ENCODE data around the gene SYNGR1.
"Not testable (repeated sequence)": the region's sequence is repeated elsewhere in the genome, so short reads cannot be mapped to it uniquely, and the experiment has no call there.

Gene SYNGR1

GRCh38 chr22:39316440-39317083, 33.2 kb upstream of the SYNGR1 start:
- DNase-seq (ENCODE audit: low read depth in 3 of 3, low spot score in 1 of 3) = peak; percentile 46 to 56 (median 50)

DNA sequence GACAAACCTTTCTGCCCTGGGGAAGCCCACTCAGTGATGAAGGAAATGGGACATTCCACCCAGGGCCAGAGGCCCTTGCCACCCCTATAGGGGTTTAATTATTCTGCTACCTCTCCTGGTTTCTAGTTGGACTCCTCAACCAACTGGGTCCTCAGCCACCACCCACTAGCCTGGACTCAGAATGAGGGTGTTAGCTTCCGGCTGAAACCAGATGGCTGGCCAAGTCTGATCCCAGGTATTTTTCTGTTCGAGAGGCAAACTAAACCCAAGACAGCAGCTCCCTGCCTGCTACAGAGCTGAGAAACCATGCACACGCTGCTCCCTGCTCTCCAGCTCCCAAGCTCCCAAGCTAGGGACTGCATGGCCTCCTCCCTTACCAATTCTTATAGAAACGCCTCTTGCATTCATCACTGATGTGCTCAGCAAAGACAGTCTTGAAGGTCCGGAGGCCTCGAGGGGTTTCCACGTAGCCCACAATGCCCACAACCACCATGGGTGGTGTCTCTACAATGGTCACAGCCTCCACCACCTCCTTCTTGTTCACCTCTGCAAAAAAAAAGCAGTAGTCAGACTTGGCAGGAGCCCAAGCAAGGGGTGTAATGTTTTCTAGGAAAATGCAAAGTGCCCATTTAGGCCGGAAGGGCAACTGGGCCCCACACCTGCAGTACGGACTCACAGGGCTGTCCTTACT, 32.6 kb upstream of the SYNGR1 start:
- no peak for DNase-seq (ENCODE audit: low read depth in 3 of 3, low spot score in 1 of 3)

- no peak for DNase-seq (ENCODE audit: low read depth in 3 of 3, low spot score in 1 of 3)
Observed at GRCh38 chr22:39317775-39318506, 31.9 kb upstream of the SYNGR1 start.

DNA sequence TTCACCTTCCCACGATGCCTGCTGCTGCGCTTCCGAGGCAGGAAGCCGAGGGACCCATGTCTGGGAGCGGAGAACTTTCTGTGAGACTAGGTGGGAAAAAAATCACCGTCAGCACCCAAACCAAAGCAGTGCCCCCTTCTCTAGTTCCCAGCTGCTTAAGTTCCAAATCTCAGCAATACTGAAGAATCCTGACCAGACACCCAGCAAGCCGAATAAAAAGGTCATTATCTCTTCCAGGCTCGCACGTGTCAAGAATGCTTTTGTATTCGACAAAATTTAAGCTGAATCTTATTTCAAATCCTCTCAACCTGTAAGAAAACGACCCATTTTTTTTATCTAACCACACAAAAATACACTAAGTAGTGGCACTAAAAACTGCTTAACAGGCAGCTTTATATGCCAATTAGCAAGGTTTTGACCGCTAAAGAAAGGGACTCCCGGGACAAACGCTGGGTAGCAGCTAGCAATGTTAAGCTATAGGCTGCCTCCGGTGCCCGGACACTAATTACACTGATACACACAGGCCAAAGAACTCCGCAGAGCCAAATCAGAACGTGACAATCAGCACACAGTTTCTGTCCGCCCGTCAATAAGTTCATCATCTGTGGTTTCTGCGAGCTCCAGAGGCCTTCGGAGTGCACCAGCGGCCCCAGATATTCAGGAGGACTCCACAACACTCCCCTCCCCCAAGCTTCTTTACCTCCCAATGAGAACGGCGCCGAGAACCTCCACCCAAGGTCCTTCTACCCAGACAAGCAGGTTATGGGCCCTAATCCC, 31.1 kb upstream of the SYNGR1 start:
- peak in 1 of 3 donors; percentile 41 for DNase-seq (ENCODE audit: low read depth in 3 of 3, low spot score in 1 of 3)

DNA sequence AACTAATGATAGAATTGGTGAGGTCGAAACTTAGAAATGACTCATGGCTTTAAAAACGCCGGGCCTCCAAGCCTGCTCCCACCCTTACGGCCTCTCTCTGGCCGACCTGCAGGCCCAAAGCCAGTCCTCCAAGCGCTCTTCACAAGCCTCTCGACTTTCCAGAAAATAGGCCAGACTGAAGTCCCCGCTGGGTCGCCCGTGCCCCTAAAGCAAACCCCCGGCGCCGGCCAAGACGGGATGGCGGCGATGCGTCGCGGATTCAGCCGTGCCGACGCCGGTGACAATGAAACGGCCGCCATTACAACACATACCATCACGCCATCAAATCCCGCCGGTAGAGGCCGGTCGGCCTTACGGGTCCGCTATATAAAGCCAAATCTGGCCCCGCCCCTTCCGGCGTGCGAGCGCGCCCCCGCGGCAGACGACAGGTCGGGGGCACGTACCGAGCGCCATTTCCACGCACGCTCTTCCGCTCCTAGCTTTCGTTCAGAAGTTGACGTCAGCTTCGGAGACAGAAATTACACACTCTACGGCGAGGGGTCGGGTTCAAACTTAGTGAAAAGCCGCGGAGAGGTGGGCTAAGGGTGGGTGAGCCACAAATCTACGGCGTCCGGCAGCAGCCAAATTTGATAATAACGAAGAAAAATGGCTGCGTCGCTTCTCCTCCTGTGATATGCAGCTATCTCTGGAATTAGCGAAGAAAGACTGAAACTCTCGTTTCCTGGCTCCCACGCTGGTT, 30.3 kb upstream of the SYNGR1 start, which contains the start of gene RPL3:
Gene RPL3 (minus strand): TSS at position 340 of the 739 bp plus-strand sequence. CDS start 26 bp downstream, at position 314.
- peak; percentile 92 to 97 (median 96) for DNase-seq (ENCODE audit: low read depth in 3 of 3, low spot score in 1 of 3)

DNA sequence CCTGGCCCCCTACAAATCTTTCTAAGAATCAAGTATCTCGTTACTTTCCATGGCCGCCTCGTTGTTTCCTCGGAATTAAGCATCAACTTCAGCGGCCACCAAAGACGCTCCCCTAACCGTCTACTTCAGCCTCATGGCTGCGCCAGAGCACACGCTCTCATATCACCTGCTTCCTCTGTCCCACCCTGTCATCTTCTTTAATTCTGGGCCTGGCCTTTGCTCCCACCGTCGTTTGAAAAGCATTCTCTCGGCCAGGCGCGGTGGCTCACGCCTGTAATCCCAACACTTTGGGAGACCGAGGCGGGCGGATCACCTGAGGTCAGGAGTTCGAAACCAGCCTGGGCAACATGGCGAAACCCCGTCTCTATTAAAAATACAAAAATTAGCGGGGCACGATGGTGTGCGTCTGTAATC, 29.2 kb upstream of the SYNGR1 start:
- not testable (repeated sequence) for DNase-seq (ENCODE audit: low read depth in 3 of 3, low spot score in 1 of 3)

- no peak for DNase-seq (ENCODE audit: low read depth in 3 of 3, low spot score in 1 of 3)
Observed at GRCh38 chr22:39325392-39325932, 24.3 kb upstream of the SYNGR1 start.

- DNase-seq (ENCODE audit: low read depth in 3 of 3, low spot score in 1 of 3) = no peak
Observed at GRCh38 chr22:39327995-39328754, 21.6 kb upstream of the SYNGR1 start.

DNA sequence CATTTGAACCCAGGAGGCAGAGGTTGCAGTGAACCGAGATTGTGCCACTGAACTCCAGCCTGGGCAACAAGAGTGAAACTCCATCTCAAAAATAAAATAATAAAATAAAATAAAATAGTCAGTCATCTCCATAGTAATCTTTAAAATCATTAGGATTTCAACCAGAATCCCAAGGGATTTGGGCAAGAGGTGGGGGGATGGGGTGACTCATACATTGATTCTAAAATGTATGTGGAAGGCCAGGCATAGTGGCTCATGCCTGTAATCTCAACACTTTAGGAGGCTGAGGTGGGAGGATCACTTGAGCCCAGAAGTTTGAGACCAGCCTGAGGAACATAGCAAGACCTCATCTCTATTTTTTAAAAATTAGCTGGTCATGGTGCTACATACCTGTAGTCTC, 19.2 kb upstream of the SYNGR1 start:
- not testable (repeated sequence) for DNase-seq (ENCODE audit: low read depth in 3 of 3, low spot score in 1 of 3)

DNA sequence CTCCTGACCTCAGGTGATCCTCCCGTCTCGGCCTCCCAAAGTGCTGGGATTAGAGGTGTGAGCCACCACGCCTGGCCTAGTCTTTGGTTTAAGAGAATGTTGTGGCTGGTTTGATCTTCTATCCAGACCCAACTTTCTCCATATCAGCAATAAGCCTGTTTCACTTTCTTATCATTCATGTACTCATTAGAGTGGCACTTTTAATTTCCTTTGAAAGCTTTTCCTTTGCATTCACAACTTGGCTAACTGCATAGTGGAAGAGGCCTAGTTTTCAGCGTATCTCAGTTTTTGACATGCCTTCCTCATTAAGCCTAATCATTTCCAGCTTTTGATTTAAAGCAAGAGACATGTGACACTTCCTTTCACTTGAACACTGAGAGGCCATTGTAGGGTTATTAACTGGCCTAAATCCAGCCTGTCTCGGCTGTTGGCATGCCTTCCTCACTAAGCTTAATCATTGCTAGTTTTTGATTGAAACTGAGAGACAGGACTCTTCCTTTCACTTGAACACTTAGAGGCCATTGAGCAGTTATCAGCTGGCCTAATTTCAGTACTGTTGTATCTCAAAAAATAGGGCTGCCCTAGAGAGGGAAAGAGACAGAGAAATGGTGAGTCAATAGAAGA, 17.2 kb upstream of the SYNGR1 start:
- DNase-seq (ENCODE audit: low read depth in 3 of 3, low spot score in 1 of 3) = no peak

DNA sequence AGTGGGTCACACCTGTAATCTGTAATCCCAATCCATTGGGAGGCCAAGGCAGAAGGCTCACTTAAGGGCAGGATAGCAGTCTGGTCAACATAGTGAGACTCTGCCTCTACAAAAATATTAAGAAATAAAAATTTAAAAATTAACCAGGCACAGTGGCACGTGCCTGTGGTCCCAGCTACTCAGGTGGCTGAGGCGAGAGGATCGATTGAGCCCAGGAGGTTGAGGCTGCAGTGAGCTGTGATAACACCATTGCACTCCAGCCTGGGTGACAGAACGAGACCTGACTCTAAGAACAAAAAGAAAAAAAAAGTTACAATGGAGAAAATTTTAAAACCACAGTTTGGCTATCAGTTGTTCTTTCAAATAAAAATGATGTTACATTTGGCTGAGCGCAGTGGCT, 13.4 kb upstream of the SYNGR1 start:
- DNase-seq (ENCODE audit: low read depth in 3 of 3, low spot score in 1 of 3) = no peak

DNA sequence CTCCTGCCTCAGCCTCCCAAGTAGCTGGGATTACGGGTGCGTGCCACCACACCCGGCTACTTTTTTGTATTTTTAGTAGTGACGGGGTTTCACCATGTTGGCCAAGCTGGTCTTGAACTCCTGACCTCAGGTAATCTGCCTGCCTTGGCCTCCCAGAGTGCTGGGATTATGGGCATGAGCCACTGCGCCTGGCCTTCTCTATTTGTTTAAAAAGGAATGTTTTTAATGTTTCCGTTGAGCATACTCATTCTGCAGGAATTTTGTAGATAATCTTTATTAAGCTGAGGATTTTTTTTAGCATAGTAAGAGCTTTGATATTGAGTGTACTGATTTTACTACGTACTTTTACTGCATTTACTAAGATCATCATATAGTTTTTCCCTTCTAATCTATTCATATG, 10.0 kb upstream of the SYNGR1 start:
- not testable (repeated sequence) for DNase-seq (ENCODE audit: low read depth in 3 of 3, low spot score in 1 of 3)

DNA sequence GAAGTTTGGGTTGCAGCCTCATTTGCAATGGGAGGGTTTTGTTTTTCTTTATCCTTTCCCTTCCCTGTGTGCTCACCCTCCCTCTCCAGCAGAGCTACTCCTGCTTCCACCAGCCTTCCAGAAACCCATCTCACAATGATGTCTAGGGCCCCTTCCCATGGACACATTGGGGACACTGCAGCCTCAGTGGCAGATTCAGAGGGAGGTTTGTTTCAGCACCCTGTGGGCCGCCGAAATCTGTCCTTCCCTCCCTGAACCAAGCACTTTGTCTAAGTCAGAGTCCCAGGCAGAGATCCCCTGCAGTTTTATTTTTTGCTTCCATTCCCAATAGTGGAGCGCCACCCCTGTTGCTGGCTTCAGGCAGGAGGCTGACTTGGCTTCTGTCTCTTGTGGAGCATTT, 8.6 kb upstream of the SYNGR1 start:
- DNase-seq (ENCODE audit: low read depth in 3 of 3, low spot score in 1 of 3) = no peak

DNA sequence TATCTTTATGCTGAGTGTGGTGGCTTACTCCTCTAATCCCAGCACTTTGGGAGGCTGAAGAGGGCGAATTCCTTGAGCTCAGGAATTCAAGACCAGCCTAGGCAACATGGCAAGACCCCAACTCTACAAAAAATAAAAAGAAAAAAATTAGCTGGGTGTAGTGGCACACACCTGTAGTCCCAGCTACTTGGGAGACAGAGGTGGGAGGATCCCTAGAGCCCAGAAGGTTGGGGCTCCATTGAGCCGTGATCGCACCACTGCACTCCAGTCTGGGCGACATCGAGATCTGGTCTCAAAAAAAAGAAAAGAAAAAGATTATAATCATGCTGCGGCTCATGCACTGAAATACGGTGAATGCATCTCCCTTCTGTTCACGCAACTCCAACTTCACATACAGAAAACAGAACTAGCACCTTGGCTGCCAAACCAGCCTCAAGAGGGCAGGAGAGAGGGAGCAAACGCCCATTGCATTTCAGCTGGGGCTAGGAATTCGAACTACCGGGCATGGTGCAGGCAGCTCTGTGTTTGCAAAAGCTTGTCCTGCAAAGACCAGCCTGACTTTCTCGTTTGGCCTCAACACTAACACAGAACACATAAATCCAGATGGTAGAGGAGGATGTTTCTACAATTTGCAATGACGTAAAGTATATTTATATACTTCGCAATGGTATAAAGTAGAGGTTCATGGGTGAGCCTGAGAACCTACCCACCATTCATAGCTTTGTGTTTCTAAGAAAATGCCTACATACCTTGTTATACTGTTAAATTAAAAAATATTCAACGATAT, 6.3 kb upstream of the SYNGR1 start:
- peak; percentile 10 to 38 (median 24) for DNase-seq (ENCODE audit: low read depth in 3 of 3, low spot score in 1 of 3)

- DNase-seq (ENCODE audit: low read depth in 3 of 3, low spot score in 1 of 3) = no peak
Observed at GRCh38 chr22:39344046-39344390, 5.8 kb upstream of the SYNGR1 start.

DNA sequence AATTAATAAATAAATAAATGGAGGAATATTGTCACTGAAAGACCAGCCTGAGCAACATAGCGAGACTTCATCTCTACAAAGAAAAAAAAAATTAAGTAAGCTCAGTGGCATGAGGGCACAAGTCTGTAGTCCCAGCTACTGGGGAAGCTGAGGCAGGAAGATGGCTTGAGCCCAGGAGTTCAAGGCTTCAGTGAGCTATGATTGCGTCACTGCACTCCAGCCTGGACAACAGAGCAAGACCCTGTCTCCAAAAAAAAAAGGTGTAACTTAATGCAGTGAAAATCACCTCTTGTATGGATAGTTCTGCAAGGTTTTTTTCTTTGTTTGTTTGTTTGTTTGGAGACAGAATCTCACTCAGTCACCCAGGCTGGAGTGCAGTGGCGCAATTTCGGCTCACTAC, 4.6 kb upstream of the SYNGR1 start:
- DNase-seq (ENCODE audit: low read depth in 3 of 3, low spot score in 1 of 3) = no peak

- no peak for DNase-seq (ENCODE audit: low read depth in 3 of 3, low spot score in 1 of 3)
Observed at GRCh38 chr22:39348909-39349505, 784 bp upstream of the SYNGR1 start.

GRCh38 chr22:39349506-39349966, 255 bp upstream of the SYNGR1 start:
- DNase-seq (ENCODE audit: low read depth in 3 of 3, low spot score in 1 of 3) = peak in 1 of 3 donors; percentile 9
